Measurements from ENCODE around the gene PPIF.
A peak's percentile ranks its signal among the peaks of the same experiment; 100 is the strongest.

Gene PPIF

GRCh38 chr10:79314761-79315601 lies 32.3 kb upstream of the PPIF start:
- Histone ChIP-seq H3K27me3 (ENCODE audit: insufficient read depth, low read length) (no peaks in the 10 kb centered on the region), H3K4me1 (ENCODE audit: control insufficient read depth, insufficient read depth, low read length, unreplicated experiment) (peaks cover 23% of the 10 kb centered on the region), H3K4me3 (ENCODE audit: low read depth, low read length) (no peak overlapping the region), H2AFZ (ENCODE audit: low read length, unreplicated experiment) (no peak overlapping the region), H3K36me3 (ENCODE audit: insufficient read depth, low read length) (no peaks in the 10 kb centered on the region), H3K27ac (ENCODE audit: low read depth, low read length) (no peak overlapping the region), H3K79me2 (ENCODE audit: control insufficient read depth, insufficient read depth, low read length, unreplicated experiment) (no peaks in the 10 kb centered on the region)

- Histone ChIP-seq H3K4me1 (ENCODE audit: control insufficient read depth, insufficient read depth, low read length, unreplicated experiment) (peaks cover 27% of the 10 kb centered on the region), H3K27ac (ENCODE audit: low read depth, low read length) (no peak overlapping the region), H3K79me2 (ENCODE audit: control insufficient read depth, insufficient read depth, low read length, unreplicated experiment) (no peaks in the 10 kb centered on the region), H2AFZ (ENCODE audit: low read length, unreplicated experiment) (no peak overlapping the region), H3K36me3 (ENCODE audit: insufficient read depth, low read length) (no peaks in the 10 kb centered on the region), H3K27me3 (ENCODE audit: insufficient read depth, low read length) (no peaks in the 10 kb centered on the region), H3K4me3 (ENCODE audit: low read depth, low read length) (no peak overlapping the region)
These were observed 31.7 kb upstream of the PPIF start for GRCh38 chr10:79315602-79315920.

DNA sequence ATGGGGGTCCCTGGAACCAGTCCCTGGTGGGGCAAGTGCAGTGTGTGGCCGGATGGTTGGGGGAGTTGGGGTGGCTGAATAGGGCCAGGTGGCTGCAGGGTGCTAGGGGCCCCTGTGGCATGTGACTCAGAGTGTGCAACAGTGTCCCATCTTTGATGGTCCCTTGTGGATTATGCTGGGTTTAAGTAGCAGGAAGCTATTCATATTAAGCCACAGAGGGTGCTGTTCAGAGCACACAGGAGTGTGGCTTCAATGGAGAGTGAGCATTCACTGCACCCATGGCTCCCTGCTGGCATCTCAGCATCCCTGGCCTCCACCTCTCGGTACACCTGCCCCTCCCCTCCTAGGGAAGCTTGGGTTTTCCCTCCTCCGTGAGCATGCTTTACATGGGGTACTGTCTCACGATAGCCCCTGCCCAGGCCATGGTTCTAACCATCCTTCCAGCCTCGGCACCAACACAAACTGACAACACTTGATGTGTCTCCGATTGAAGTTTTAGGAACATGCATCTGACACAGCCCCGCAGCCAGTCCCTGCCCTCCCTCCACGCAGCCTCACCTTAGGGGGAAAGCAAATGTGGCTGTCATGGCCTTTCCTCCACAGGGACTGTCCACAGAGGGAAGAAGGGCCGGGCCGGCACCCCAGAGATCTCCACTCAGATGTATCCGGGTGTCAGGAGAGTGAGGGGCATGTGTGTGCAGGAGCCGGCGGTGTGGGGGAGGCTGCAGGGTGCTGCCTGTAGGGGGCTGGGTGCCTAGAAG lies 30.4 kb upstream of the PPIF start:
- H3K27me3 ChIP-seq (ENCODE audit: insufficient read depth, low read length): no peaks in the 10 kb centered on the region
- H3K4me1 ChIP-seq (ENCODE audit: control insufficient read depth, insufficient read depth, low read length, unreplicated experiment): peaks cover 39% of the 10 kb centered on the region
- H3K27ac ChIP-seq (ENCODE audit: low read depth, low read length): peak overlapping the region; percentile 86; the same call in 1 of the 2 replicates
- no peak overlapping the region for H2AFZ ChIP-seq (ENCODE audit: low read length, unreplicated experiment)
- H3K79me2 ChIP-seq (ENCODE audit: control insufficient read depth, insufficient read depth, low read length, unreplicated experiment): no peaks in the 10 kb centered on the region
- no peaks in the 10 kb centered on the region for H3K36me3 ChIP-seq (ENCODE audit: insufficient read depth, low read length)
- H3K4me3 ChIP-seq (ENCODE audit: low read depth, low read length): no peak overlapping the region

GRCh38 chr10:79318369-79318768 lies 28.9 kb upstream of the PPIF start:
- Histone ChIP-seq H3K27ac (ENCODE audit: low read depth, low read length) (peak overlapping the region; percentile 86), H2AFZ (ENCODE audit: low read length, unreplicated experiment) (no peak overlapping the region), H3K27me3 (ENCODE audit: insufficient read depth, low read length) (no peaks in the 10 kb centered on the region), H3K79me2 (ENCODE audit: control insufficient read depth, insufficient read depth, low read length, unreplicated experiment) (no peaks in the 10 kb centered on the region), H3K4me3 (ENCODE audit: low read depth, low read length) (no peak overlapping the region), H3K4me1 (ENCODE audit: control insufficient read depth, insufficient read depth, low read length, unreplicated experiment) (peaks cover 52% of the 10 kb centered on the region), H3K36me3 (ENCODE audit: insufficient read depth, low read length) (no peaks in the 10 kb centered on the region)

- Histone ChIP-seq H3K27ac (ENCODE audit: low read depth, low read length) (no peak overlapping the region), H3K4me1 (ENCODE audit: control insufficient read depth, insufficient read depth, low read length, unreplicated experiment) (peaks cover 54% of the 10 kb centered on the region), H3K27me3 (ENCODE audit: insufficient read depth, low read length) (no peaks in the 10 kb centered on the region)
These were observed 28.0 kb upstream of the PPIF start for GRCh38 chr10:79319115-79319771.

GRCh38 chr10:79320316-79320715 lies 27.0 kb upstream of the PPIF start:
- Histone ChIP-seq H2AFZ (ENCODE audit: low read length, unreplicated experiment) (no peak overlapping the region), H3K27ac (ENCODE audit: low read depth, low read length) (peak overlapping the region; percentile 93), H3K4me1 (ENCODE audit: control insufficient read depth, insufficient read depth, low read length, unreplicated experiment) (peaks cover 54% of the 10 kb centered on the region), H3K27me3 (ENCODE audit: insufficient read depth, low read length) (no peaks in the 10 kb centered on the region), H3K36me3 (ENCODE audit: insufficient read depth, low read length) (no peaks in the 10 kb centered on the region), H3K4me3 (ENCODE audit: low read depth, low read length) (no peak overlapping the region), H3K79me2 (ENCODE audit: control insufficient read depth, insufficient read depth, low read length, unreplicated experiment) (no peaks in the 10 kb centered on the region)

More at GRCh38 chr10:79319115-79319771, 28.0 kb upstream of the PPIF start:
- Histone ChIP-seq H2AFZ (ENCODE audit: low read length, unreplicated experiment) (no peak overlapping the region), H3K79me2 (ENCODE audit: control insufficient read depth, insufficient read depth, low read length, unreplicated experiment) (no peaks in the 10 kb centered on the region), H3K36me3 (ENCODE audit: insufficient read depth, low read length) (no peaks in the 10 kb centered on the region), H3K4me3 (ENCODE audit: low read depth, low read length) (no peak overlapping the region)

DNA sequence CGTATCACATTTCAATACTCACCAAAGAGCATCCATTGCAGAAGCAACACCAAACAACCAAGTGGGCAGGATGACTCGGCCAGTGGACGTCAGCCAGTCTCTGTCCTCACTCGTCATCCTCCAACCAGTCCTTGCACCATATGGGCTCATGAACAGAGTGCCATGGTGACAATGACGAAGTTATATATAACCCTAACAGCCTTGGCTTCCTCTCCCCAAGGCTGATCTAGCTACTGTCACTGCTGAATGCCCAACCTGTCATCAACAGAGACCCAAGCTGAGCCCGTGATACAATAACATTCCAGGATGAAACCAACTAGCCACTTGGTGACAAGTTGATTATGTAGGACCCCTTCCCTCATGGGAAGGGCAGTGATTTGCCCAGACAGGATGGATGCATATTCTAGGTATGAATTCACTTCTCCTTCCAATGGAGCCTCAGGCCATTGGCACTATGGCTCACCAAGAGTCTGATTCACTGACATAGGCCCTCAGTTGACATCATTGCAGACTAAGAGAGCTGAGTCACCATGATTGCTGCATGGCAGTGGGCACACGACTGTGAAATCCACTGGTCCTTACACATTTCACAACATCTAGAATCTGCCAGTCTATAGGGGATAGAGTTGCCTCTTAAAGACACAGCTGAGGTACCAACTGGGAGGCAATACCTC lies 26.3 kb upstream of the PPIF start:
- no peaks in the 10 kb centered on the region for H3K36me3 ChIP-seq (ENCODE audit: insufficient read depth, low read length)
- no peaks in the 10 kb centered on the region for H3K27me3 ChIP-seq (ENCODE audit: insufficient read depth, low read length)
- no peak overlapping the region for H3K4me3 ChIP-seq (ENCODE audit: low read depth, low read length)
- peaks cover 54% of the 10 kb centered on the region for H3K4me1 ChIP-seq (ENCODE audit: control insufficient read depth, insufficient read depth, low read length, unreplicated experiment)
- H3K79me2 ChIP-seq (ENCODE audit: control insufficient read depth, insufficient read depth, low read length, unreplicated experiment): no peaks in the 10 kb centered on the region
- H3K27ac ChIP-seq (ENCODE audit: low read depth, low read length): peak overlapping the region; percentile 93
- H2AFZ ChIP-seq (ENCODE audit: low read length, unreplicated experiment): no peak overlapping the region

- no peaks in the 10 kb centered on the region for H3K79me2 ChIP-seq (ENCODE audit: control insufficient read depth, insufficient read depth, low read length, unreplicated experiment)
- no peaks in the 10 kb centered on the region for H3K36me3 ChIP-seq (ENCODE audit: insufficient read depth, low read length)
- H3K4me3 ChIP-seq (ENCODE audit: low read depth, low read length): no peak overlapping the region
- no peaks in the 10 kb centered on the region for H3K27me3 ChIP-seq (ENCODE audit: insufficient read depth, low read length)
- H2AFZ ChIP-seq (ENCODE audit: low read length, unreplicated experiment): no peak overlapping the region
- H3K4me1 ChIP-seq (ENCODE audit: control insufficient read depth, insufficient read depth, low read length, unreplicated experiment): peaks cover 51% of the 10 kb centered on the region
- H3K27ac ChIP-seq (ENCODE audit: low read depth, low read length): peak overlapping the region; percentile 93; the same call in 1 of the 2 replicates
These were observed 25.8 kb upstream of the PPIF start for GRCh38 chr10:79321494-79321882.

GRCh38 chr10:79321951-79322350 lies 25.3 kb upstream of the PPIF start:
- H2AFZ ChIP-seq (ENCODE audit: low read length, unreplicated experiment): no peak overlapping the region
- H3K36me3 ChIP-seq (ENCODE audit: insufficient read depth, low read length): no peaks in the 10 kb centered on the region
- H3K4me1 ChIP-seq (ENCODE audit: control insufficient read depth, insufficient read depth, low read length, unreplicated experiment): peaks cover 47% of the 10 kb centered on the region
- H3K27ac ChIP-seq (ENCODE audit: low read depth, low read length): no peak overlapping the region; the same call in 1 of the 2 replicates
- no peaks in the 10 kb centered on the region for H3K27me3 ChIP-seq (ENCODE audit: insufficient read depth, low read length)
- H3K79me2 ChIP-seq (ENCODE audit: control insufficient read depth, insufficient read depth, low read length, unreplicated experiment): no peaks in the 10 kb centered on the region
- no peak overlapping the region for H3K4me3 ChIP-seq (ENCODE audit: low read depth, low read length)
